B cell (primary cell): ENCODE measurements around the gene WDSUB1.

Experiments used
- CTCF ChIP-seq: fragments of 200-600 bp; IDR thresholded peaks from one replicate; pipeline ENCODE4 v1.8.0; 2022; ENCODE audit warnings: antibody characterized with exemption, mild to moderate bottlenecking
- EZH2 ChIP-seq: IDR thresholded peaks from 2 replicates; pipeline ENCODE4 v1.6.1; 2012; ENCODE audit warnings: borderline replicate concordance, low read depth, mild to moderate bottlenecking, moderate library complexity, low read length; ENCODE audit not compliant: insufficient read depth, poor library complexity, severe bottlenecking

DNA sequence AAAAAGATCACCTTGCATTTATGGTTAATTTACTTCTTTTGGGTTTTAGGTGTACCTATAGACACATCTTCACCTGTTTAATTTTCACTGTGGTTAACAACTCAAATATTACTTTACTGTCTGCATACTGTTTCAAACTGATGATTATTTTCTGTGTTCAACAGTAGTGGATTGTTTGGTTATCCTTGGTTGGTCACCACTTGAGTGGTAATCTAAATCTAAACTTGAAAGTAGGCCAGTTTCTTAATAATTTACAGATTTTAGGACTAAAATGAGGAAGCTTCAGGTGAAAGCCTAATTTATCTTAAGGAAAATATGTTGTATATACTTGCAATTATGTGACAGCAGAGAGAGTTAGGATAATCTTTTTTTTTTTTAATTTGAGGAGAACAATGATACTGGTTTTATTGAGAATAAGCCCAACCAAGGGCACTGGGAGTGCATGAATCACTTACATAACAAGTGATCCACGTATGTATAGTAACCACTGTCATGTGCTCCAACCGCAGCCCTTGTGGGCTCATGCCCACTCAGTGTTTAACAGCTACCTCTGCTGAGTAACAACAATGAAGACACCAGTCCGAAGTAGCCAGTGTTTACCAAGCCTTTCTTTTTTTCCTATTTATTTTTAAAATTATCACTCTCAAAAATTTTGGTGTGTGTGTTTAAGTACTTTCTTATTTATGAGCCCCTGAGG, 31.0 kb upstream of the WDSUB1 start:
- TF ChIP-seq EZH2: no peak
- TF ChIP-seq CTCF: no peak
